ENCODE measurements around the gene CCDC148. TPM values are rescaled to one million over a fixed set of nuclear protein-coding genes. Genes with fewer than 3 reads are reported as not detected.
"Not testable (repeated sequence)": the region's sequence is repeated elsewhere in the genome, so short reads cannot be mapped to it uniquely, and the experiment has no call there.

Gene CCDC148
- total RNA-seq, 2 experiments from 2014 or later = not detected

DNA sequence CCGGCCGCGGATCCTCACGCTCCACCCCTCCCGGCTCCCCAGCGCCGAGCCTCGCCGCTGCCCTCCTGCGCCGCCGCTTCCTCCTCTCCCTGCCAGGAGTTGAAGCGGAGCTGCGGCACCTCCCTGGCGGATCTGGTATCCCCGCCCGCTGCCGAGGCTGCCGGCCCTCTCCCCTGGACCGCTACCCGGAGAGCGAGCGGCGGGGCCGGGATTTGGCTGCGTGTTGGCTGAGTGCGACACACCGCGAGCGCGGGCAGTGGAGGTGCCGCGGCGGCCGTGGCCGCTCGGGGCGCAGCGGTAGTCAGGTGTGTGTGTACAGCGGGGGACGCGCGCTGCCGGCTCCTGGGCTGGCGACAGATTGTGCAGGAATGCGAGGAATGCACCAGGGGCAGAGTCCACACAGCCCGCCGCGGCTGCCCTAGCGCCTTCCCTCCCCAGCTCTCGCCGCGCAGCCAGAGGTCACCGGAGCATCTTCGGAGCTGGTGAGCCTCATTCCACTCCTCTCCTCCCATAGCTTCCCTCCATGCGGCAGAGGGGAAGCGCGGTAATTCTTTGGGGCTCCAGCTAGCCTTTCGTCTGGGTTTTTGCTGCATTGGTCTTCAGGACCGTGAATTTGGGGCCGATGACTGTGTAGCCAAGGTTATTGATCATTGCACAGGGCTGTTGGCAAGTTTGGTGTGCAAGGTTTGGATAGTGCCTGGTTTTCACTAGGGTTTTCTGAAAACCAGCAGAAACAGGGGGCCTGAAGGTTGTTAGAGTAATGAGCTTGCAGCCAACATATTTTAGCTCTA, 1.5 kb upstream of the CCDC148 start:
- H3K9me3 Mint-ChIP-seq = no peaks in the 10 kb centered on the region
- H3K27ac Mint-ChIP-seq = peak overlapping the region; percentile 79

DNA sequence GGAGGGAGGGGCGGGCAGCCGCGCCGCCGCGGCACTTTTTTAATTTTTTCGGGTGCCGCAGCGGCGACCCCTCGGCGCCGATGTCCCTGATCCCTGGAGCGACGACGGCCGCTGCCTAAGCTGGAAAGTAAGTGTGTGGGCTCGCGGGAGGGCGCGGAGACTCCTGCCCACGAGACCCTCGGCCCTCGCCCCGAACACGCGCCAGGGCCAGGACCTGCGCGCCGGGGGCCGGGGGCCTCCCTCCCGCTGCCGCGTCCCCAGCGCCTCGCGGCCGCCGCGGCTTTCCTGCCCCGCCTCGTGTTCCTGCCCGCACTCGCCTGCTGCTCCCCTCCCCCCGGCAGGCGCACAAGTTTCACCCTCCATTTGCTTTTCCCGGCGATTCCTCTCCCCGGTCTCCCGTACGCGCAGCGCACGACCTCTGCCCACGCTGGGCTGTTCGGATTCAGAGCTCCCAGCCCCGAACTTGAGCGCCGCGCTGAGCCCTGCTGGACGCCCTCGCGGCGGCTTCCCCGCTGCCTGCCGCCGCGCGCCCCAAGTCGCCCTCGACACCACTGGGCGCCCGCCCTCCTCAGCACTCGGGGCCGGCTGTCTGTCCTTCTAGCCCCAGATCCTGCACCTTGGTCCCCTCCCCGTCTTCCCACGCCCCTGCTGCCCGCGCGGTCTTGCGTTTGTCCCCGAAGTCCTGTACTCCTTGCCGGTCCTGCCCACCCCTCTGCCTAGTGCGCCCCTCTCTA, 706 bp upstream of the CCDC148 start:
- CTCF ChIA-PET = interaction anchor here (0.7 to 1.6 kb wide), 2 partner anchors 278 to 288 kb away, joined by 3 to 4 read pairs; no protein-coding TSS in a partner anchor
- peak; percentile 56 for DNase-seq
- Mint-ChIP-seq H3K4me3 (peak overlapping the region; percentile 95), H3K36me3 (ENCODE audit: low read depth) (peaks cover 3% of the 10 kb centered on the region), H3K9me3 (no peaks in the 10 kb centered on the region), H3K27me3 (ENCODE audit: low read depth) (no peaks in the 10 kb centered on the region), H3K4me1 (ENCODE audit: low read depth) (peaks cover 26% of the 10 kb centered on the region), H3K27ac (peak overlapping the region; percentile 79)
- intact Hi-C loops (cut with micrococcal nuclease) = loop anchor here (2.0 to 10.0 kb wide), 11 partner anchors 66 to 1922 kb away; partner anchors contain the start of genes ACVR1, ACVR1C, TANC1 and WDSUB1

More for the DNA sequence above, 1.5 kb upstream of the CCDC148 start:
- H3K27me3 Mint-ChIP-seq (ENCODE audit: low read depth) = no peaks in the 10 kb centered on the region
- H3K4me3 Mint-ChIP-seq = peak overlapping the region; percentile 95
- intact Hi-C loops (cut with micrococcal nuclease) = loop anchor here (2.0 to 10.0 kb wide), 11 partner anchors 67 to 1923 kb away; partner anchors contain the start of genes ACVR1, ACVR1C, TANC1 and WDSUB1
- peak; percentile 59 for DNase-seq
- CTCF ChIA-PET = interaction anchor here (0.6 to 1.6 kb wide), 6 partner anchors 20 to 287 kb away, joined by 3 to 5 read pairs (median 4); no protein-coding TSS in a partner anchor
- H3K36me3 Mint-ChIP-seq (ENCODE audit: low read depth) = peaks cover 3% of the 10 kb centered on the region
- H3K4me1 Mint-ChIP-seq (ENCODE audit: low read depth) = peaks cover 26% of the 10 kb centered on the region

DNA sequence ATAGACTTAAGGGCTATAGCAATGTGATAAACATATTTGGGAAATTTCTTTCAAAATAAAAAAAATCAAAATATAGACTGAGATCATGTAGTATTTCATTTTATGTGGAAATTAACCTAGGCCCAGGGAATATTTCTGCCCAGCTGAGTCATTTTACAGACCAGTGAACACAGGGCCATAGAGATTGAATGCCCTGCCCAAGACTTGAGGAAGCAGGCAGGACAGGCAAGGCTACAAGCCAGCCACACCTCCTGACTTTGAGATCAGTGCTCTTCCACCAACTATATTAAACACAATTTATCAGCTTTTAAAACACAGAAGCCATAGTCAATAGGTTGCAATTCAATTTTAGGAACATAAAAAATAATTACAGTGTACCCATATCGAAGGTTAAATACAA, 12.9 kb downstream of the CCDC148 start:
- Mint-ChIP-seq H3K36me3 (ENCODE audit: low read depth) (no peaks in the 10 kb centered on the region), H3K4me1 (ENCODE audit: low read depth) (no peaks in the 10 kb centered on the region), H3K4me3 (no peak overlapping the region), H3K27ac (no peak overlapping the region), H3K27me3 (ENCODE audit: low read depth) (no peaks in the 10 kb centered on the region), H3K9me3 (peaks cover 6% of the 10 kb centered on the region)
- CTCF ChIA-PET = no interaction called here
- DNase-seq = no peak
- intact Hi-C loops (cut with micrococcal nuclease) = no loop called here

DNA sequence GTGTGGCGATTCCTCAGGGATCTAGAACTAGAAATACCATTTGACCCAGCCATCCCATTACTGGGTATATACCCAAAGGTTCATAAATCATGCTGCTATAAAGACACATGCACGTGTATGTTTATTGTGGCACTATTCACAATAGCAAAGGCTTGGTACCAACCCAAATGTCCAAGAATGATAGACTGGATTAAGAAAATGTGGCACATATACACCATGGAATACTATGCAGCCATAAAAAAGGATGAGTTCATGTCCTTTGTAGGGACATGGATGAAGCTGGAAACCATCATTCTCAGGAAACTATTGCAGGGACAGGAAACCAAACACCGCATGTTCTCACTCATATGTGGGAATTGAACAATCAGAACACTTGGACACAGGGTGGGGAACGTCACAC, 17.5 kb downstream of the CCDC148 start:
- intact Hi-C loops (cut with micrococcal nuclease); H3K9me3 Mint-ChIP-seq; H3K4me3 Mint-ChIP-seq: not testable (repeated sequence)

DNA sequence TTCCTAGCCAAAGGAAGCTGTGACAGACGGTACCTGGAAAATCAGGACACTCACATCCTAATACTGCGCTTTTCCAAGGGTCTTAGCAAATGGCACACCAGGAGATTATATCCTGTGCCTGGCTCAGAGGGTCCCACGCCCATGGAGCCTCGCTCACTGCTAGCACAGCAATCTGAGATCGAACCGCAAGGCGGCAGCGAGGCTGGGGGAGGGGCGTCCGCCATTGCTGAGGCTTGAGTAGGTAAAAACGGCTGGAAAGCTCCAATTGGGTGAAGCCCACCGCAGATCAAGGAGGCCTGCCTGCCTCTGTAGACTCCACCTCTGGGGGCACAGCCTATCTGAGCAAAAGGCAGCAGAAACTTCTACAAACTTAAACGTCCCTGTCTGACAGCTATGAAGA, 22.8 kb downstream of the CCDC148 start:
- DNase-seq; intact Hi-C loops (cut with micrococcal nuclease); H3K36me3 Mint-ChIP-seq (ENCODE audit: low read depth); H3K27ac Mint-ChIP-seq; H3K4me1 Mint-ChIP-seq (ENCODE audit: low read depth); CTCF ChIA-PET; H3K4me3 Mint-ChIP-seq; H3K27me3 Mint-ChIP-seq (ENCODE audit: low read depth): not testable (repeated sequence)
- H3K9me3 Mint-ChIP-seq = peaks cover 13% of the 10 kb centered on the region

More for the DNA sequence above, 17.5 kb downstream of the CCDC148 start:
- H3K36me3 Mint-ChIP-seq (ENCODE audit: low read depth); H3K4me1 Mint-ChIP-seq (ENCODE audit: low read depth); H3K27me3 Mint-ChIP-seq (ENCODE audit: low read depth); H3K27ac Mint-ChIP-seq; DNase-seq; CTCF ChIA-PET: not testable (repeated sequence)

DNA sequence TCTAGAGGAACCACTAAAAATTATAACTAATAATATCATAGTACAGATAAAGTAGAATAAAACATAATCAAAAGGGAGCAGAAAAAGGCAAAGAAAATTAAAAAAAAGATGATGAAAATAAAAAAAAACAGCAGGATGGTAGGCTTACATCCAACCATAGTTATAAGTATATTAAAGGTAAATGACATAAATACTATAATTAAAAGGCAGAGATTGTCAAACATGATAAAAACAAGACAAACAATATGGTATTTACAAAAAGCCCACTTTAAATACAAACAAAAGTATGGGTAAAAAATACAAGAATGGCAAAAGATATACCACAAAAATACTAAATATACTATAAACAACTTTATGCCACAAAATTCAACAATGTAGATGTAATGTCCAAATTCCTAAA, 24.4 kb downstream of the CCDC148 start:
- CTCF ChIA-PET = no interaction called here
- H3K4me3 Mint-ChIP-seq = no peak overlapping the region
- H3K9me3 Mint-ChIP-seq = peaks cover 14% of the 10 kb centered on the region
- peaks cover 1% of the 10 kb centered on the region for H3K36me3 Mint-ChIP-seq (ENCODE audit: low read depth)
- intact Hi-C loops (cut with micrococcal nuclease) = no loop called here
- DNase-seq = no peak
- H3K27ac Mint-ChIP-seq = no peak overlapping the region
- H3K4me1 Mint-ChIP-seq (ENCODE audit: low read depth) = no peaks in the 10 kb centered on the region
- peaks cover 4% of the 10 kb centered on the region for H3K27me3 Mint-ChIP-seq (ENCODE audit: low read depth)

DNA sequence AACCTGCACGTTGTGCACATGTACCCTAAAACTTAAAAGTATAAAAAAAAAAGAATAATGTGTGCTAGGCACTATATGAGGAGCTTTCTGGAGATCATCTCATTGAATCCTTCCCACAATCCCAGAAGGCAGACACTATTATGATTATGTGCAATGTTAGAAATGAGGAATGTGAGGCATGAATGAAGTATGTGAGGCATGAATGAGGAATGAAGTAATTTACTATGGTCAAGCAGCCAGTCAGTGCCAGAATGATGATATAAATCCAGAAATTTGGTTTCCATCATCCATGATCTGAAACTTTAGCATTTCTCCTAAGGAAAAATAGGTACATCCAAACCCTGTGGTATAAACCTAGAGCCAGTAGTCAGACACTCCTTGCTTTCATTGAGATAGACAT, 42.0 kb downstream of the CCDC148 start:
- no peaks in the 10 kb centered on the region for H3K36me3 Mint-ChIP-seq (ENCODE audit: low read depth)
- CTCF ChIA-PET = no interaction called here
- no peak for DNase-seq
- H3K27me3 Mint-ChIP-seq (ENCODE audit: low read depth) = peaks cover 7% of the 10 kb centered on the region
- H3K27ac Mint-ChIP-seq = no peak overlapping the region
- intact Hi-C loops (cut with micrococcal nuclease) = no loop called here
- no peaks in the 10 kb centered on the region for H3K4me1 Mint-ChIP-seq (ENCODE audit: low read depth)
- peaks cover 20% of the 10 kb centered on the region for H3K9me3 Mint-ChIP-seq
- H3K4me3 Mint-ChIP-seq = no peak overlapping the region

DNA sequence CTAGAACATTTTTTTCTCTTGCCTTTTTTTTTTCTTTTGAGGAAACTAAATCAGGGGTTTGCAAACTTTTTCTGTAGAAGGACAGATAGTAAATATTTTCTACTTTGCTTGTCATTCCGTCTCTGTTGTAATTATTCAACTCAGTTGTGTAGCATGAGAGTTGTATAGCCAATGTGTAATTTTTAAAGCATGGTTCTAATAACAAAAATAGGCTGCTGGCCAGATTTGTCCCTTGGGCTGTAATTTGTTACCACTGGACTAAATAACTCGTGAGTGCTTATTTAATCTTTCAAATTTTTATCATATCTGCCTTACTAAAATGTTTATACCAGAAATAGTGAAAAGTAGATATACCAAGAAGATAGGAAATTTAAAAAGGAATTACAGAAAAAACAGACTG, 43.0 kb downstream of the CCDC148 start:
- no peaks in the 10 kb centered on the region for H3K4me1 Mint-ChIP-seq (ENCODE audit: low read depth)
- no peak overlapping the region for H3K27ac Mint-ChIP-seq
- H3K27me3 Mint-ChIP-seq (ENCODE audit: low read depth) = peaks cover 7% of the 10 kb centered on the region
- H3K36me3 Mint-ChIP-seq (ENCODE audit: low read depth) = no peaks in the 10 kb centered on the region
- no peak for DNase-seq
- H3K4me3 Mint-ChIP-seq = no peak overlapping the region
- intact Hi-C loops (cut with micrococcal nuclease) = no loop called here
- H3K9me3 Mint-ChIP-seq = peaks cover 22% of the 10 kb centered on the region
- CTCF ChIA-PET = interaction anchor here (0.6 to 0.7 kb wide), 2 partner anchors 44 to 54 kb away, joined by 3 to 5 read pairs; no protein-coding TSS in a partner anchor

DNA sequence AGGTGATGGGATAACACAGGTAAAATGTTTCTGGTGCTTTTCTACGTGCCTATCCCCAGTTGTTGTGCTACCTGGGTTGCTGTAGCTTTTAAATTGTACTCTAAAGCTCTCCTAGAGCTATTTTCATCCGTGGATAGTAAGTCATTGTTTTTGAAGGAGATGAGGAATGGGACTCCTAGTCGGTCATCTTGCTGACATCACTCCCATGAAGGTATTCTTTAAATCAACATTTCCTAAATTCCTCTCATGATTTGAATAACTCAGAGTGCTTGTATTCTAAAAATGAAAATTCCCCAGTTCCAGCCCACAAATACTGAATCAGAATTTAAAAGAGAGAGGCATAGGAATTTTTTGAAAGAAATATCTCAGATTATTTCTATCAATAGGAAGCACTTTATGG, 44.3 kb downstream of the CCDC148 start:
- intact Hi-C loops (cut with micrococcal nuclease) = no loop called here
- no peaks in the 10 kb centered on the region for H3K36me3 Mint-ChIP-seq (ENCODE audit: low read depth)
- CTCF ChIA-PET = no interaction called here
- H3K27me3 Mint-ChIP-seq (ENCODE audit: low read depth) = peaks cover 7% of the 10 kb centered on the region
- no peak overlapping the region for H3K4me3 Mint-ChIP-seq
- no peak overlapping the region for H3K27ac Mint-ChIP-seq
- H3K9me3 Mint-ChIP-seq = peaks cover 22% of the 10 kb centered on the region
- no peaks in the 10 kb centered on the region for H3K4me1 Mint-ChIP-seq (ENCODE audit: low read depth)
- DNase-seq = no peak

DNA sequence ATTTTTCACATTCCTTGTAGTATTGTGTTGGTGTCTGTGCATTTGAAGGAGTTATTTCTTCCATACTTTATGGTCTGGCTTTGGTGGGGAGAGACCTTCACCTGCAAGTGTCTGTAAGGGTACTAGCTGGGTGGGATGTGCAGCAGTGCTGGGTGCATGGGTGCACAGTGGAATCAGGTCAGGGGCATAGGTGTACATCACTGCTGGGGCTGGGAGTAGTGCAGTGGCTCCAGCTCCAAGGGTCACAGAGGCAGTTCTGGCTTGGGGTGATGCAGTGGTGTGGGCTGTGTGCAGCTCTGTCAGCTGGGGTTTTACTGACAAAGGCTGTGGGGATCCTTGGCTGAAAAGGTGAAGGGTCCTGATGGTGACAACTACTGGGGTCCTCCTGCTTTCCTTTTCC, 44.8 kb downstream of the CCDC148 start:
- CTCF ChIA-PET = no interaction called here
- intact Hi-C loops (cut with micrococcal nuclease) = no loop called here
- H3K4me1 Mint-ChIP-seq (ENCODE audit: low read depth) = no peaks in the 10 kb centered on the region
- peaks cover 22% of the 10 kb centered on the region for H3K9me3 Mint-ChIP-seq
- no peaks in the 10 kb centered on the region for H3K36me3 Mint-ChIP-seq (ENCODE audit: low read depth)
- no peak for DNase-seq
- H3K27ac Mint-ChIP-seq = no peak overlapping the region
- no peak overlapping the region for H3K4me3 Mint-ChIP-seq
- H3K27me3 Mint-ChIP-seq (ENCODE audit: low read depth) = peaks cover 7% of the 10 kb centered on the region

DNA sequence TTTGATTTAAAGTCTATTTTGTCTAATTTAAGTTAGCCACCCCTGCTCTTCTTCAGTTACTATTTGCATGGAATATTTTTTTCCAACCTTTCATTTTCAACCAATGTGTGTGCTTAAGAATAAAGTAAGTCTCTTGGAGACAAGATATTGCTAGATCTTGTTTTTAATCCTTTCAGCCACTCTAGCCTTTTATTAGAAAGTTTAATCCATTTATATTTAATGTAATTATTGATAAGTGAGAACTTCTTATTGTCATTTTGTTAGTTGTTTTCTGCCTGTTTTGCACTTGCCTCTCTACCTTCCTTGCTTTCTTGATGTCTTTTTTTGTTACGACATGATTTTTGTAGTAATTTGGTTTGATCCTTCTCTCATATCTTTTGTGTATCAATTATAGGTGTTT, 46.4 kb downstream of the CCDC148 start:
- DNase-seq = no peak
- Mint-ChIP-seq H3K9me3 (peaks cover 15% of the 10 kb centered on the region), H3K27ac (no peak overlapping the region), H3K4me3 (no peak overlapping the region), H3K36me3 (ENCODE audit: low read depth) (no peaks in the 10 kb centered on the region), H3K4me1 (ENCODE audit: low read depth) (no peaks in the 10 kb centered on the region), H3K27me3 (ENCODE audit: low read depth) (peaks cover 4% of the 10 kb centered on the region)
- CTCF ChIA-PET = no interaction called here
- intact Hi-C loops (cut with micrococcal nuclease) = no loop called here

DNA sequence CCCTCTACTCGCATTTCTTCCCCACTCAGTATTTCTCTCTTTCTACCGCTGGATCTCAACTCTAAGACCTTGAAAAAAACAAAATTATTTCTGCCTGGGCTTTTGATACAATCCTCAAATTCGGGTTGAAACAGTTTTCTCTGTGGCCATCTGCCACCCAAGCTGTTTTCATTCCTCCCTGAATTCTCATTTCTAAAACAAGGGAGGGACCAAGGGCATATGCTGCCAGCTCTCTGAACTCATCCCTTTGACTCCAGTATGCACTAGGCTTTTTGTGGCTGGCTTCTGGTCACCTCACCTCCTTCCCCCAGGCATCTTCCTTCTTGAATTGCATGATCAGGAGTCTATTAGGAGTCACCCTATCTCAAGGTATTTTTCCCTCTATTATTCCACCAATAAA, 49.5 kb downstream of the CCDC148 start:
- CTCF ChIA-PET = no interaction called here
- Mint-ChIP-seq H3K4me3 (no peak overlapping the region), H3K27ac (no peak overlapping the region), H3K9me3 (peaks cover 15% of the 10 kb centered on the region), H3K27me3 (ENCODE audit: low read depth) (peaks cover 10% of the 10 kb centered on the region), H3K36me3 (ENCODE audit: low read depth) (no peaks in the 10 kb centered on the region), H3K4me1 (ENCODE audit: low read depth) (peaks cover 3% of the 10 kb centered on the region)
- no peak for DNase-seq
- intact Hi-C loops (cut with micrococcal nuclease) = no loop called here
